ENCODE results near the gene ZMYND8.
"Not testable (repeated sequence)": the region's sequence is repeated elsewhere in the genome, so short reads cannot be mapped to it uniquely, and the experiment has no call there.

The ZMYND8 gene

DNA sequence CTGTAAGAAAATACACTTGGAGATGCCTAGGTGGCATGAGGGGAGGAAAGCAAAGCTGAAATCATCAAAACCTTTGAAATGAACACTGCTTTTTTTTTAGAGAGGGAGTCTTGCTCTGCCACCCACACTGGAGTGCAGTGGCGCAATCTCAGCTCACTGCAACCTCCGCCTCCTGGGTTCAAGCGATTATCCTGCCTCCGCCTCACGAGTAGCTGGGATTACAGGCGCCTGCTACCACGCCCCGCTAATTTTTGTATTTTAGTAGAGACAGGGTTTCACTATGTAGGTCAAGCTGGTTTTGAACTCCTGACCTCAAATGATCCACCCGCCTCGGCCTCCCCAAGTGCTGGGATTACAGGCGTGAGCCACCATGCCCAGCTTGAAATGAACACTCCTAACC, 111.3 kb downstream of the ZMYND8 start:
- DNase-seq (ENCODE audit: low read depth), result not testable (repeated sequence)

DNA sequence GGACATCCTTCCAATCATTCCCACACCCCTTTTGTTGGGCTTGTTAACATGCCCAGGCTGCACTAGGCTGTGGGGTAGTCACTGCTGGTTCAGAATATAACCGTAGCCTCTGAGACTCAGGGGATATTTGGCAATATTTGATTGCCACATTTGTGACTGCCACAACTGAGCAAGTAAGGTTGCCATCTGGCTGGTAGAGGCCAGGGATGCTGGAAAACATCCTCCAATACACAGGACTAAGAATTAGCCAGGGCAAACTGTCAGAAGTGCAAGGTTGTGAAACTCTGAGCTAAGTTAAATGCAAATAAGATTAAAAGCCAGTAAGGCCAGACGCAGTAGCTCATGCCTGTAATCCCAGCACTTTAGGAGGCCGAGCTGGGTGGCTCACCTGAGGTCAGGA, 112.0 kb downstream of the ZMYND8 start:
- no peak for DNase-seq (ENCODE audit: low read depth)

DNA sequence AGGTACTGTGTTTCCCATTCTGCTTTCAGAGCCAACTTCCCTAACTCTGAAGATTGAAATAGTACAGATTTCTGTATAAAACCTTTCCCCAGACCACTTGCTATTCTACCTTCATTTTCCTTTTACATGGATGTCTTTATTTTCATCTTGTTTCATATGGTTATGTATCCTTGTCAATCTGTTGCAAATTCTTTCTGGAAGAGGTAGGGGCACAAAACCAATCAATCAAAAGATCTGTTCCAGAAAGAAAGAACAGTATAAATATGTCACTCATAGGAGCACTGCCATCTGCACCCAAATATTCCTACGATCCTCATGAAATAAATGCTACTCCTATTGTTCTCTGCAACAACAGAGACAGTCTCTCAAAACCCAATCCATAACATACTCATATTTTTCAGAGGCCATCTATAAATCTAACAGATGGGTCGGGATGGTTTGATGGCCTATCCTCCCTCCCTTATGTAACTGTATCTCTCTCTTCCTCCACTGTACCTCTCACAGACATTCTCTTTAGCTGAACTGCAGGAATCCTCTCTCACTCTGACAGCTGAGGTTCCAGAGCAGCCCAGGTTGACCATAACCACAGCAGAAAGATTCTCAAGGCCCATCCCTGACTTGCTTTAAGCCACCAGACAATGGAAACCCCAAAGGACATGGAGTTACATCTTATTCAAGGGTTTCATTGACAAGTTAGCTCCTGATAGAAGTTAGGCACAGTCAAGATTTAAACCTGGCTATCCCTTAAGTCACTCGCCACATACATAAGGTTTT, 112.8 kb downstream of the ZMYND8 start:
- no peak for DNase-seq (ENCODE audit: low read depth)

DNA sequence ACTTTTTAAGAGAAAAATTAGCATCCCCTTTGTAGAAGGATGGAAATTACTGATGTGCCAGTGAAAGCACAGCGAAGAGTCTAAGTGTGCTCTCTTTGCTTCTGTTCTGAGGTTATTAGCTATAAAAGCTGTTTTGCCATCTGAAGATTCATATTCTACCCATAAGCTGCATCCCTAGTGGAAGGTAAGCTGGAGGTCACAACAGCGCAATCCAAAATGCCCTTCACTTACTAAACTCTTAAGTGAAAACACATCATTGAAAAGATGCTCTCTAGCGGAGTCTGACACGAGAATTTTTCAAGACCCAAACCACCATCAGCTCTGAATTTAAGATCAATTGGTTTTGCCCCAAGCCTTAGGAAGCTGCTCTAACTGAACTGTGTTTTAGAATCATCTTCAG, 113.5 kb downstream of the ZMYND8 start:
- DNase-seq (ENCODE audit: low read depth), result no peak

DNA sequence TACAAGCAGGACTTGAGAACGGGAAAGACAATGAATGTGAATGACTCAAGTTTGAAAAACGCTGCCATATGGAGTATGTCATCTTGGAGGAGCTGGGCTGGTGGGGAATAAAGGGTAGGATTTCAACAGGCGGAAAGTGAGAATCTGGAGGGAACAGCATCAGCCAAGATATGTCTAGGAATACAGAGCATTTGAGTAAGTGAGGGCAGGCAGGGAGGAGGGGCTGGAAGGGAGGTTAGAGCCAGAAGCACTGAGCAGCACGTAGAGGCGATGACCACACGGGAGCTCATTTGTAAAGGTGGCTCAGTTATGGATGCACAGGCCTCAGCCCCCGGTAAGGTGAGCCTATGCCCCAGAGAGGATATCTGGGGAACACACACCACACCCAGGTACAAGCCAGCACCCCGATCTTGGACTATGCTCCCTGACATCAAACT, 115.1 kb downstream of the ZMYND8 start:
- DNase-seq (ENCODE audit: low read depth), result no peak

DNA sequence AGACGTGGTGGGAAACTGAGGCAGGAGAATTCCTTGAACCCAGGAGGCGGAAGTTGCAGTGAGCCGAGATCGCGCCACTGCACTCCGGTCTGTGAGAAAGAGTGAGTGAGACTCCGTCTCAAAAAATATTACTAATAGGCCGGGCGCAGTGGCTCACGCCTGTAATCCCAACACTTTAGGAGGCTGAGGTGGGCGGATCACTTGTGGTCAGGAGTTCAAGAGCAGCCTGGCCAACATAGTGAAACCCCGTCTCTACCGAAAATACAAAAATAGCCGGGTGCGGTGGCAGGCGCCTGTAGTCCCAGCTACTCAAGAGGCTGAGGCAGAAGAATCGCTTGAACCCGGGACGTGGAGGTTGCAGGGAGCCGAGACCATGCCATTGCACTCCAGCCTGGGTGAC, 116.4 kb downstream of the ZMYND8 start:
- not testable (repeated sequence) for DNase-seq (ENCODE audit: low read depth)

DNA sequence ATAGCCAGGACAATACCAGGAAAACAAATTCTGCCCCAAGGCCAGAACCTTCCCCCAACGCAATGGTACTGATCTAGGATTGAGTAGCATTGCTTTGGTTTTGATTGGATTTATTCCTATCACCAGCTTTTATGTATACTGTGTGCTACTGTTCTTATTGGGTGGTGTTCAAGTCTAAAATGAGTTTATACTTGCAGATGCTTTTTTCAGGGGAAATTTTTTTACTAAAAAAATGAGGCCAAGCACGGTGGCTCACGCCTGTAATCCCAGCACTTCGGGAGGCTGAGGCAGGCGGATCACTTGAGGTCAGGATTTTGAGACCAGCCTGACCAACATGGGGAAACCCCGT, 116.8 kb downstream of the ZMYND8 start:
- no peak for DNase-seq (ENCODE audit: low read depth)

DNA sequence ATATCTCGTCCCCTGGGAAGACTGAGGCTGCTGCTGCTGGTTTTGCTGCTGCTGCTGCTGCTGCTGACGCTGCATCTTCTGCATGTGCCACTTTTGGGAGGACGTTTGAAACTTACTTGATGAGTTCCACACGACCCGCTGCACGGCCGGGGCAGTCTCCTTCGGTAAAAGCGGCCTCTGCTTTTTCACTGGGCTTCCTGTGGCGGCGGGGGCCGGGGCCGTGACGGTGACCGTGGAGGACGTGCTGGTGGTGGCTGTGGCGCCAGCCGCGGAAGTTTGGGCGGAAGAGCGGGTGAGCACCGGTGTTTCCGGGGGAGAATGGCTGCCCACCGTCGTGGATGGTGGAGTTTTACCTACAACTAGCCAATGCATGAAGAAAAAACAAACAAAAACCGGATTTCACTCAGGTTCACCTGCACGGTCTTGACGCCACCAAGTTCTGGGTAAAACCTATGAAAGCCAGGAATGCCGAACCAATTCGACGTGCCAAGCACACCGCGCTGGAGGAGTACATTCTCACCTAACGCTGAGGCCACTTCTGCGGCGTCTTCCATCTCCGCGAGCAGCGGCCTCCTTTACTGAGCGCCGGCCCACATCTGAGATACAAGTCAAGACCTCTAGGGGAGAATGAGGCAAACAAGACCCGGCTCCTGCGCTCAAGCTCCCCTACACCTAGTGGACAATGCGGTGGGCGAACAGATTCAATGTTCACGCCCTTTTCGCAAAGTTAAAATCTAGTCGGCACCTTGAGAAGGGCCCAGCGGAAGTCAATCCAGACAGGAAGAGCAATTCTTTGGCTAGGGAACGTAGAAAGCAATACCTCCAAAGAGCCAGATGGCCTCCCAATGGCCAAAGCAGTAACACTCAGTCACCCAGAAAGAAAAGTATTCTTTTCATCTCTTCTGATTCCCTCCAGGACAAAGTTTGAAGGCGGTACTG, 117.5 kb downstream of the ZMYND8 start:
- DNase-seq (ENCODE audit: low read depth), result no peak

DNA sequence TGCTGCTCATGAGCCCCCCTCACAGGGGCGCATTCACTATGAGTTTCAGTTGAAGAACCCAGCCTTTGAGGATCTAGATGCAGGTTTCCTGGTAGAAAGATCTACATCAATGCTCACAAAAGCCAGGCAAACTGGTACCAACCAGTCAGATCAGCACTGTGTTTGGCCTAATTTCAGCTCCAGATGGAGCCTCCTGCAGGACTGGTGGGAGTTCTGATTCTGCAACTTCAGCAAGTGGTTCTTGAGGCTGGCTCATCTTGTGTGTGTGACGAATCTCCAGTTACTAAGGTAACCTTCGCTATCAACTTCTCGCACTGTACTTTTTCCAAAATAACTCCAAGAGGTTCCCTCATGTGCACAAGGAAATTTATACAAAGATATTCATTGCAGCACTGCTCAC, 118.8 kb downstream of the ZMYND8 start:
- DNase-seq (ENCODE audit: low read depth), result no peak

DNA sequence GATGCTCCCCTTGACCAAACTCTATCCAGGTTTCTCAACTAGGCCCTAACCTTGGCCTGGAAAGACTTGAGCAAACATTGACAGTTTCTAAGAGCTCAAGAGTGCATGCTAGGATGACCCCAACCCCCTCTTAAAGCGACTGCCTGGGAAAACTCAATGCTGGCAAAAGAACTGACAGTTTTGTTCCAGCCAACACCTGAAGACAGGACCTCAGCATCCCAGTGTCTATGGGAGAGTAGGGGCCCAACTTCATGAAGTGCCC, 119.9 kb downstream of the ZMYND8 start:
- DNase-seq (ENCODE audit: low read depth), result no peak

DNA sequence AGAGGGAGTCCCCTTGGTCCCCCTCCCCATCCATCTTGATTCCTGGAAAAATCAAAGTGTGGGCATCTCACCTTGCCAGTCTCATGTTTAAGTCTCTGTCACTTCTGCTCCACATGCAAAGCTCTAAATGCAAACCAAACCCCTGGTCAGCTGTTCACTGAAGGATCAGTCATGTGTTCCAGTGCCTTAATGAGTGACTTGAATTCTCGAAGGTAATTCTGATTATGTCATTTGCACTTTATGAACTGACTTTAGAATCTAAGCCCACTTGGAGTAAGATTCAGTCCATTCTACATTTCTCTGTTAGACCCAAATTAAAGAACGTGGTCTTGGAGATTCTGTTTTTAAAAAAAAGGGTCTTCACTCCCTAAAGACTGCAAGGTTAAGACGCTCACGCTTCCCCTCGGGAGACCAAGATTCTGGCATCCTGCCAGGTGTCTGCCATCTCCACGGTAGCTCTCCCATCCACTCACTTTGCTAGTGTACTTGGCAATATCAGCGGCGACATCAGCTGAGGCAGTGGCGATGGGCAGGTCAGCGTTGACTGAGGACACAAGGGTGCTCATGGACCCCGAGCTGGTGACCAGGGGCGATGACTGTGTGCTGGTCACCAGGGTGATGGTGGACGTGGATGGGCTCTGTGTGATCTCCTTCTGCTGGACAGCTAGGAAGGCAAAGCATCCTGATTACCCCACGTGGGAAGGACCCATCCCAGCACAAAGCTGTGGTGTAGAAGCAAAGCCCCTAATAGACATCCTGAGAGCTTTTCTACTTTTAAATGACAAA, 120.5 kb downstream of the ZMYND8 start:
- DNase-seq (ENCODE audit: low read depth), result no peak

DNA sequence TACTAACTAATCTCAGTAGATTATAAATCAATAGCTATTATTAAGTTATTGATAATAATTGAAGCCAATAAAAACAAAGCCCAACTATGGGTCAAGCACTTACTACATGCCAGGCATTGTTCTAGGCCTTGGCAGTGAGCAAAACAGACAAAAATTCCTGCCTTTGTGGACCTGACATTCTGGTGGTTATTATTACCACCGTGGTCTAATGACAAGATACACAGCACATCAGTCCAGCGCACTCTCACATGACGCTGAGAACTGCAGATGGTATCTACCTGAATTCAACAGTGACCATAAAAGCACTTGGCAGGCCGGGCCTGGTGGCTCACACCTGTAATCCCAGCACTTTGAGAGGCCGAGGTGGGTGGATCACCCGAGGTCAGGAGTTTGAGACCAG, 121.4 kb downstream of the ZMYND8 start:
- DNase-seq (ENCODE audit: low read depth), result no peak

DNA sequence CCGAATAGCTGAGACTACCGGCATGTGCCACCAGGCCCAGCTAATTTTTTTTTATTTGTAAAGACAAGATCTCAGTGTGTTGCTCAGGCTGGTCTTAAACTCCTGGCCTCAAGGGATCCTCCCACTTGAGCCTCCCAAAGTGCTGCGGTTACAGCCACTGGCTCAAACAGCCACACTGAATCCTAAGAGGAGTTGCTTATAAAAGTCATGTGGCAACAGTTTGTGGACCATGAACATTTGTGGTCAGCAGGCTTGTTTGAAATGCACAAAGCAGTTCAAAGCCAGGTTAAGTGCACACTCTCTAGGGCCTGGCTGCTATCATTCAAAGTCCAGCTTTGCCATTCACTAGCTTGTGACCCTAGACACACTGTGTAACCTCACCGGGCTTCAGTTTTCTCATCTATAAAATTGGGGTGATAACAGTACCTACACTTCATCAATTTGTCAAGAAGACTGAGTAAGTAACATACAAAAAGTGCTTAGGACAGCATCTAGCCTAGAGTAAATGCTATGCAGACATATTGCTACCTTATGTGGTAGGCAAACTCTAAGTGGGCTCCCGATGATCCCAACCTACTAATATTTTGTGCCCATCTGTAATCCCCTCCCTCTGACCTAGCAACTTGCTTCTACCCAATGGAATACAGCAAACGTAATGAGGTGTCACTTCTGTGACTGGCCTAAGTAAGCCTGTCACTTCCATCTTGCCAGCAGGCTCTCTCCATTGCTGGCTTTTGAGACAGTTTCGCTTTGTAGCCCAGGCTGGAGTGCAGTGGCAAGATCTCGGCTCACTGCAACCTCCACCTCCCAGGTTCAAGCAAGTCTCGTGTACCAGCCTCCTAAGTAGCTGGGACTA, 122.9 kb downstream of the ZMYND8 start:
- DNase-seq (ENCODE audit: low read depth), result no peak

DNA sequence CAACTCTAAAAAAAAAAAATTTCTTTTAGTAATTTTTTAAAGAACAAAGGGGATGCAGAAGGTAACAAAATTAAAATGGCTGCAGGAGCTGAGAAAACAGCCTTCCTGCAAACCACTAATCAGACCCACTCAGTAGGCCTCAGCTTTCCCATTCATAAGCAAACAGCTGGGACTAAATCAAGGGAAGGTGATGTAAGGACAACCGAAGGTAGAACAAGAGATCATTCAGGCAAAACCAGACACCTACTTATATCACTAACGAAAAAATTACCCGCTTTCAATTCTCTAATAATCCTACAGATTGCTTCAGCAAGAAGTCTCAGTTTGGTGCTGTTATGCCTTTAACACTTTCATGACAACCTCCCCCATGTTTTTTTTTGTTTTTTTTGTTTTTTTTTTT, 124.0 kb downstream of the ZMYND8 start:
- no peak for DNase-seq (ENCODE audit: low read depth)

DNA sequence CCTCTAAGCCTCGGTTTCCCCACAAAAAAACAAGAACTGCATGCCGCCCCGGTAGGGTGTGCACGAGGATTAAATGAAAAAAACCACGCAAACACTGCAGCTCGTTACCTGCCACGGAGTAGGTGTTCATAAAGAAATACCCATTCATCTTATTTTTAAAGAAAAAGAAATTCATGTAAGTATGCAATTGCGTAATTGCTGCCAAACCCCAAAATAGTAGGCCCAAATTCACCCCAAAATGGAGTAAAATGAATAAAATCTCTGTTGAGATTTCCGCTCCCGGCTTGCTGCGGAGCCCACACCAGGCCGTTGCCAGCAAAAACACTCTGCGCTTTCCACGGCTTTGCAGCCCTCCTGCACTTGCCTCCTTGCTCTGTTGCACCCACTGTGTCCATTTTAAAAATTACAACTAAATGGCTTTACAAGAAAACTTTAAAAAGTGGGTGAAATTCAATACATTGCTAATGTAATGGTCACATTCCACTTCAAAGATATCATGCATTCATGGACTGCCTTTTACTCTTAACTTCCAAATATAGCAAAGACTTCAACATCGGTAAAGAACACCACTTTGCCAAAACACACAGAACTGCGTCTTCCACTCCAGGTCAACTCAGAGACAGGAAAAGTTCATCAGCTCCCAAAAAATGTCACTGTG, 125.0 kb downstream of the ZMYND8 start:
- DNase-seq (ENCODE audit: low read depth), result no peak

DNA sequence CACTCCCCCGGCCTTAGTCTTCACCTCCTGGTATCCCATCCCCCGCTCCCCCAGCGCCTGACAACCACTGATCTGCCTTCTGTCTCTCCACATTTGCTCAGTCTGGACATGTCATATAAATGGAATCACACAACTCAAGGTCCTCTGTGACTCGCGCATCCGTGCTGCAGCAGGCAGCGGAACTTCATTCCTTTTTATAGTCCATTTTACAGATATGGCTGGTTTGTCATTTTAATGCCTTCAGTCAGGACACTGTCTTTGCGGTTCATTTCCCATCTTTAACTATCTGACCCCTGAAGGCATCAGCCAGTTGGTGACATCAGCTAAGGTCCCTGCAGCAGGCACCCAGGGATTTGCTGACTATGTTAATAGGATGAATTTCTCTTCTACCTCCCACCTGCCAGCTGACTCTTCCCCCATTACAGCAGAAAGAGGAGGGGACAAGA, 125.7 kb downstream of the ZMYND8 start:
- DNase-seq (ENCODE audit: low read depth), result no peak

DNA sequence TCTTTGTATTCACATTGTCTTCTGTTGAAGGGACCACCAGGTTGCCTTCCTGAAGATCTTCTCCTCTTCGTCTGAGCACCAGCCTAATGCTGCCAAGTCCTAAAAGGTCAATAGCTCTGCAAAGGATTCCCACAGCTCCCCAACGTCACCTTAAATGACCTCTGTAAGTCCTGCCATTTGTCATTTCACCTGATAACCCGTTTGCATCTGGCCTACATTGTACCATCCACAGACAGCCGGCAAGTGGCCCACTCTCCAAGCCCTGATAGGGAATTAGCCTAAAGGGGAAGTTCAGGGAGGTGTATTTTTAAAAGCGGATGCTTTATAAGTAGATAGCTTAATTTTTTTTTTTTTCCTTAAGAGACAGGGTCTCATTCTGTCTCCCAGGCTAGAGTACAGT, 127.8 kb downstream of the ZMYND8 start:
- DNase-seq (ENCODE audit: low read depth), result no peak

DNA sequence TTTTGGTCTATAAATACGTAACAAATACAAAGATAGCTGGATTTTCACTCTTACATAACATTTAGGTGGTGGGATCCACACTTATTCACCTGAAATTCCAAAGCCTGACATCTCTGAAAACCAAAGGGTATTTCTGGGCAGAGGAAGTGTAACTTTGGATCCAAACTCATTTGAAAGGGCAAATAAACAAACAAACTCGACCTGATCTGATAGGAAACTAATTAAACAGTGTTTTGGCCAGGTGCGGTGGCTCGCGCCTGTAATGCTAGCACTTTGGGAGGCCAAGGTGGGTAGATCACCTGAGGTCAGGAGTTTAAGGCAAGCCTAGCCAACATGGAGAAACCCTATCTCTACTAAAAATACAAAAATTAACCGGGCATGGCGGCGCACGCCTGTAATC, 128.9 kb downstream of the ZMYND8 start:
- DNase-seq (ENCODE audit: low read depth), result no peak

DNA sequence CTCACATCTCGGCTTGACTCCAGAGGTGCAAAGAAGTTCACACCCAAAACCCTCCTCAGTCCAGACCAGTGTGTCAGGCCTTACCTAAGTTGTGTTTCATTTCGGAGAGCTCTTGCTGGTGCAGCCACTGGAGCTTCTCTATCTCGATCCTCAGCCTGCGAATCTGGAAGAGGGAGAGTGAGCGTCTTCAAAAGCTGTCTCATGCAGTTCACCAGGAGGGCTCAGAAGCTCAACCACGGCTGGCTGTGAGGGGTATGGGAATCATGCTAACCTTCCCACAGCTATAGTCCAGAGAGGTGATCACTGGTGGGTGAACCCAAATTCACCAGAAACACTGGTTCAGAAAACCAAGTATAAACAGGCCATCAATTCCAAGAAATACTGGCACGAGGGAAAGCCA, 129.4 kb downstream of the ZMYND8 start:
- DNase-seq (ENCODE audit: low read depth), result no peak

DNA sequence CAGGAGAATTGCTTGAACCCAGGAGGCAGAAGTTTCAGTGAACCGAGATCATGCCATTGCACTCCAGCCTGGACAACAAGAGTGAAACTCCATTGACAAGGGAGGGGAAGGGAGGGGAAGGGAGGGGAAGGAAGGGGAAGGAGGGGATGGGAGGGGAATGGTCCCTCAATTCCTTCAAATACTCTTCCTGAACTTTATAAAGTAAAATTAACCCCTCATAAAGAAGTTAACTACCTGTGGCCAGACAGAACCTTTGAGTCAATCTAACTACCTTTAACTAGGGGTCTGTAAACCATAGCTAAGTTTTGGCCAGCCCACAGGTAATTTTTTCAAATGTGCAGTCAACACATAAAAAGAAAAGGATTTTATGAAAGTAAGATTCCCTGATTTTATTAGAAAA, 131.0 kb downstream of the ZMYND8 start:
- no peak for DNase-seq (ENCODE audit: low read depth)

DNA sequence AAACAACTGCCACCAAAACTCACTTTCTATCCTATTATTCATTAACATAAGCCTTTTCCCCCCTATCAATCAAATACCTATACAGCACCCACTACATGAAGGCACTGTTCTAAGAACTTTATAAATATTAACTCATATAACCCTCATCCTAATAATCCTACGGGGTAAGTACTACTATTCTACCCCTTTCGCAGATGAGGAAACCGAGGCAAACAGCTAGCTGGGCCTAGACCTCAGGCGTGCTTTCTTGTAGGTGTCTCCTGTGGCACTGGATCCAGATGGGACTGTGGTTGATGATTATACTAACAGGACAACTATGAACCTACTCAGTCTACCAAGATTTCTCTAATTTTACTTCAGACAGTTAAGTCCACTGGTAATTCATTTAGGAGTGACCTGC, 131.6 kb downstream of the ZMYND8 start:
- no peak for DNase-seq (ENCODE audit: low read depth)
